Lower leg skin (tissue), 3 donors: ENCODE data around the gene CGB1.

Experiments
- POLR2A ChIP-seq, 2 donors: fragments of 450-650 bp; IDR thresholded peaks; one replicate each; pipeline ENCODE4 v1.6.1; 2016 to 2017; ENCODE audit warnings: antibody characterized with exemption in 2 of 2, mild to moderate bottlenecking in 1 of 2, moderate library complexity in 1 of 2
- TF ChIP-seq, protein P1 (sequence below), 3 donors: fragments of 450-650 bp; IDR thresholded peaks; one replicate each; pipeline ENCODE4 v1.5.1; 2016; ENCODE audit warnings: antibody characterized with exemption in 3 of 3, mild to moderate bottlenecking in 3 of 3, moderate library complexity in 2 of 3

DNA sequence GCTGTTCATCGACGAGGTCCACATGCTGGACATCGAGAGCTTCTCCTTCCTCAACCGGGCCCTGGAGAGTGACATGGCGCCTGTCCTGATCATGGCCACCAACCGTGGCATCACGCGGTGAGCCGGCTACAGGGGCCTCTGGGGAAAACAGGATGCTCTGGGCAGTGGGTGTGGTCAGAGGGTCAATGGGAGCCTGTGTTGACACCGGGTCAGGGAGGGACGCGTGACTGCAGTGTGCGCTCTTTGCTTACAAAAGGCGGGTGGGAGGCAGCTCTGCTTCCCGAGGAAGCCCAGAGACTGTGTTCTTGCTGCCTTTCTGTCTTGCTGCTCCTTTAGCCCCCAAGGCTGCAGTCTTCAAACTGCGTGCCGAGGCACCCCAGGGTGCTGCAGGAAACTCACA, 25.5 kb downstream of the CGB1 start:
- TF ChIP-seq, protein P1, sequence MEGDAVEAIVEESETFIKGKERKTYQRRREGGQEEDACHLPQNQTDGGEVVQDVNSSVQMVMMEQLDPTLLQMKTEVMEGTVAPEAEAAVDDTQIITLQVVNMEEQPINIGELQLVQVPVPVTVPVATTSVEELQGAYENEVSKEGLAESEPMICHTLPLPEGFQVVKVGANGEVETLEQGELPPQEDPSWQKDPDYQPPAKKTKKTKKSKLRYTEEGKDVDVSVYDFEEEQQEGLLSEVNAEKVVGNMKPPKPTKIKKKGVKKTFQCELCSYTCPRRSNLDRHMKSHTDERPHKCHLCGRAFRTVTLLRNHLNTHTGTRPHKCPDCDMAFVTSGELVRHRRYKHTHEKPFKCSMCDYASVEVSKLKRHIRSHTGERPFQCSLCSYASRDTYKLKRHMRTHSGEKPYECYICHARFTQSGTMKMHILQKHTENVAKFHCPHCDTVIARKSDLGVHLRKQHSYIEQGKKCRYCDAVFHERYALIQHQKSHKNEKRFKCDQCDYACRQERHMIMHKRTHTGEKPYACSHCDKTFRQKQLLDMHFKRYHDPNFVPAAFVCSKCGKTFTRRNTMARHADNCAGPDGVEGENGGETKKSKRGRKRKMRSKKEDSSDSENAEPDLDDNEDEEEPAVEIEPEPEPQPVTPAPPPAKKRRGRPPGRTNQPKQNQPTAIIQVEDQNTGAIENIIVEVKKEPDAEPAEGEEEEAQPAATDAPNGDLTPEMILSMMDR (IDR thresholded peaks at IDR 0.05) = no peak
- no peak for TF ChIP-seq POLR2A (IDR thresholded peaks at IDR 0.05)
